ENCODE data around the gene AEBP1.

Gene AEBP1

DNA sequence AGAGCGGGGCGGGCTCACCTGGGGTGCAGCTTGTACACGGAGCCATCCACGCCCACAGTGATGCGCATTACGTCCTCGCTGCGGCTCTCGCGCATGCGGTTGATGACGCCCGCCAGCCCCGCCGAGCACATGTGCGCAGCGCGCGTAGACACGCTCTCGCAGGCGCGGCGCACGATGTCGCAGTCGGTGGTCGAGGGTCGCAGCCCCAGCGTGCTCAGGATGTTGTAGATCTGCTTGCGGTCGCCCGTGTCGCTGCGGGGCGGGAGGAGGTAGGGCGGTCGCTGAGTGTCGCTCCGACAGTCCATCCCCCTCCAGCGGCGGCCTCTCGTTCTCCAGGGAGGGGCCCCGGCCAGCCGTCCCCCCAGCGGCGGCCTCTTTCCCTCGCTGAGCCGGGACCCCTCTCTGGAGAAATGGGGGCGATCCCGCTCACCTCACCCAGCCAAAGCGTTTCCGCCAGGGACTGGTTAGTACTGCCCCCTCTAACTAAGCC lies 41.4 kb downstream of the AEBP1 start:
- peak; percentile 40 for DNase-seq

DNA sequence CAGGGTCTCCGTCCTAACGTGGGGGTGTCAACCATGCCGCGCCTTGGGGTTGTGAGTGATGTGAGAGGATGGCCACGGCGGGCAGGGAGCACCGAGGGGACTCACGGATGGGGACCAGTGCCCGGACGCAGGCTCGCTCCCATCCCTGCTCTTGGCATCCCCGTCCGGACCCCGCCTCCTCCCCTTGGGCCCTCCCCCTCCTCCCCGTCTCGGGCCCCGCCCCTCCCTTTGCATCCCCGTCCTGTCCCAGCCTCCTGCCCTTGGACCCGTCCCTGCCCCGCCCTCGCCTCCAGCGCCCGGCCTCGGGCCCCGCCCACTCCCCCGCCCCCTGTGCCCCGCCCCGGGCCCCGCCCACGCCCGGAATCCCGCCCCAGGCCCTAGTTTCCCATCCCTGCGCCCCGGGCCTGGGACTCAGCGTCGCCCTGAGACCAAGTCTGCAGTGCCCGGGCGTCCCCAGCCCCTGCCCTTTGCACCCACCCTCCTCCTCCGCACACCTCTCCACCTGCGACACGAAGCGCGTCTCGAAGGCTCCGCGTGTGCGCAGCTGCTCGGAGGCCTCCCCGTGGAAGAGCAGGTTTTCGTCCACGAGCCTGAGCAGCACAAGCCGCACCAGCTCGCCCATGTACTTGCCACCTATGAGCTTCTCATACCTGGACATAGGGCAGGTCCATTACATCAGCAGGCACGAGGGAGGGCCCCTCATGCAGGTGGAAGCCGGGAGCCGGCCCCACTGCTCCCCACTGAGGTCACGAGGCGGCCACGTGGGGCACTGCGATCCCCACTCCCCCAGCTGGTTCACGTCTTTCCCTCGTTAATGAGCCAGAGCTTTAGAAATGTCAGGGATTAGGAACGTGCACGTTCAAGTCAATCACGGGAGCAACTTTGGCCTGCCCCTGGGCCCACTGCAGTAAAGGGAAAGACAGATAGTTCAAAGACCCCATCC lies 42.1 kb downstream of the AEBP1 start:
- peak; percentile 78 for DNase-seq

GRCh38 chr7:44147026-44147991 lies 43.2 kb downstream of the AEBP1 start:
- peak; percentile 17 for DNase-seq

- DNase-seq, result no peak
Observed at GRCh38 chr7:44148166-44148565, 44.0 kb downstream of the AEBP1 start.

DNA sequence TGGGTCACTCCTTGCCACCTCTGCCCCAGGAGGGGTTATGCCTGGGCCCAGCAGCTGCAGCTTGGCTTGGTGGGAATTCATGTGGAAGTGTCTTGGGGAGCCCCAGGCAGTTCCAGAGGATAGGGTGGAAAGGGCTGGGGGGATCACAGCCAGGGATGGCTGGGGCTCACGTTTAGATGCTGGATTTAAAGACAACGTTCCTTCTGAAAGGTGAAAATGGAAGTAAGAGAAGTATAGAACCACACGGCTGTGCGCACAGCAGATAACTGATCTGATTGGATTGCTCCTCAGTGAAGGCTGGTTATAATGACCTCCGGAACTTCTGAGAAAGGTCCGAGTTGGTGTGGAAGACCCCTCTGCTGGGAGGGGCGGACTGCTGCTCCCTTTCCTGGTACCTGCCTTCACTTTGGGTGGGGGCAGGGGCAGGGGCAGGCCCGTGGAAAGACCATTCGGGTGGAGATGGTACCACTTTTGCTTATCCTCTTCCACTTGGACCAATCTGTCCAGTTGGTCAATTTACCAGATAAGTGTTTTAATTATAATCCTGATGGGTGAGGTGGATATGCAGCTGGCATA lies 44.9 kb downstream of the AEBP1 start:
- DNase-seq, result no peak

DNA sequence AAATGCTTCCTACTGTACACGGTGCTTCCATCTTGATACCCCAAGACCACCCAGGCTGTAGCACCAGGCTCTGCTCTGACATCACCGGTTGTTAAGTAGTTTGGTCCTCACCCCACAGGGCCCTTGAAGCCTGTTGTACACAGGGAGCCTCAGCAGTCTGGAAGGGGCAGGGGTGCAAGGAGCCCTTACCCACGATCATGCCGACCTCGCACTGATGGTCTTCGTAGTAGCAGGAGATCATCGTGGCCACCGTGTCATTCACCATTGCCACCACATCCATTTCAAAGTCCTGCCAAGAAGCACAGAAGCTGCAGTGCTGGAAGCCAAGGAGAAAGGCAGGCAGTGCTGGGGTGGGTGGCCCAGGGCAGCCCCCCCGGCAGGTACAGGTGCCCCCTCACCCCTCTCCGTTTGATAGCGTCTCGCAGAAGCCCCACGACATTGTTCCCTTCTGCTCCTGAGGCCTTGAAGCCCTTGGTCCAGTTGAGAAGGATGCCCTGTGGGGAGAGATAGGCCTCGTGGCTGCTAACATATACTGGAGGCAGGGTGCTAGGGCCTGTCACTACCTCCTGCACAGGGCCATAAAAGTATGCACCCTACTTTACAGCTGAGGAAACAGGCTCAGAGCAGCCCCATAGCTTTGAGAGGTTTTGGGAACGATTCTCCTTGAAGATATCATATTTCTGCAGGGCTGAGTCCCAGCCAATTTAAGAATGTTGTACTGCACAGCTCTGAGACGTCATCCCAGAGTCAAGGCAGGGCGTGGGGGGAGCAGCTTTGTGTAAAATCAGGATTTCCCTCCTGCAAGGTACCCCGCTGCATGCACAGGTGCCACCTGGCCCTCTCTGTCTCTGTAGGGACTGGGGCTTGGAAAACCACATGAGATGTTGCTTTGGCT lies 45.7 kb downstream of the AEBP1 start:
- DNase-seq, result no peak

DNA sequence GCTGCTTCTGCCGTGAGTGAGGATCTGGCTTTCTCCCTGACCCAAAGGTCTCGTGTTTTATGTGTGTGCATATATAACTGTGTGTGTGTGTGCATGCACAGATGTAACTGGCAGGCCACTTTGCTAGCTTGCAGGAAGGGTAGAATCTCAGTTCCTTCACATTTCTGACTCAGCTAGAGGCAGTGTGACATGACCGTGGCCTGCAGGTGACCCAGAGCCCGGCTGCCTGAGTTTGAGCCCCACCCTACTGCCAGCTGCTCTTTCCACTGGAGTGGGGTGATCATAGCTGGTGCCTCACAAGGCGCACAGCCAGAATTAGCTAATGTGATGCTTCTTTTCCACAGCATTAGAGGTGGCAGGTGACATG lies 46.3 kb downstream of the AEBP1 start:
- DNase-seq, result no peak

DNA sequence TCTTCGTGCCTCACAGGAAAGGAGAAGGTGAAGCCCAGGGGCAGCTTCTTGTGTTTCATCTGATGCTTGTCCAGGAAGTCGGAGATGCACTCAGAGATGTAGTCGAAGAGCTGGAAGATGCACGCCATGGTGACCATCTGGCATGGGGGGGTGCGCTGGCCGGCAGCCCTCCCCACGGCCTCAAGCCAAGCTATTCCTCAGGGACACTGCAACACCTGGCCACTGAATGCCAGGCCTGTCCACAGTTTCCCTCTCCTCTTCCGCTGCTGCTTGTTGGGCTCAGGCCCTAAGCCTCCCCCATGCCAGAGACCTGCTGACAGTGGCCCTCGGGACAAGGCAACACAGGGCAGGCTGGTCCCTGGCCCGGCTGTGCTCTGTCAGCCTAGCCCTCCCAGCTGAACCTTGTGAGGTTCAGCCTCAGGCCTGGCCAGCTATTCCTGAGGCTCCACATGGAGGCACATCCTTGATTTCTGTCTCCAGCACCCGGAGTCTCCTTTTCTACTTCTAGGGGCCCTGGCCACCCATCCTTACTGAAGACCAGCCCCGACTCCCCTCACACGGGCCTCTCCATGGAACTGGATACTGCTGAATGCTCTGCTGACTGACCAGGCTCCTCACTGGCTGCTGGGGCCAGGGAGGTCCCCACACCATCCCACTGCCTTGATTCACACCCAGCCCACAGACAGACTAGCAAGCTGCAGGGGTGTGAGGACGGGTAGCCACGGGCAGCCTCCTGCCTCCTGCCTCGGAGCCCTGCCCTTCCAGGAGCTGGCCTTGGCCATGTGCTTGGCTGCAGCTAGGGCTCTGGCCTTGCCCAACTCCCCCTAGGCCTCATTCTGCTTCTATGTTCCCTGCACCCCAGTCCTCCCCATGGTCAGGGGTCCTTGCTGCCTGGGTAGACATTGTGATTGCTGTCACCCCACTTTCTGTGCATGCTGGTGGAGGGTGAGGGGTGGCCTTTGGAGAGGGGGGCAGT lies 47.1 kb downstream of the AEBP1 start:
- no peak for DNase-seq

- no peak for DNase-seq
Observed at GRCh38 chr7:44151956-44152355, 47.8 kb downstream of the AEBP1 start.

- DNase-seq, result no peak
Observed at GRCh38 chr7:44152971-44153947, 49.1 kb downstream of the AEBP1 start.

- no peak for DNase-seq
Observed at GRCh38 chr7:44153948-44154335, 49.8 kb downstream of the AEBP1 start.

GRCh38 chr7:44154703-44155102 lies 50.6 kb downstream of the AEBP1 start:
- no peak for DNase-seq

- DNase-seq, result no peak
Observed at GRCh38 chr7:44155191-44156185, 51.3 kb downstream of the AEBP1 start.

- no peak for DNase-seq
Observed at GRCh38 chr7:44156453-44157010, 52.4 kb downstream of the AEBP1 start.

DNA sequence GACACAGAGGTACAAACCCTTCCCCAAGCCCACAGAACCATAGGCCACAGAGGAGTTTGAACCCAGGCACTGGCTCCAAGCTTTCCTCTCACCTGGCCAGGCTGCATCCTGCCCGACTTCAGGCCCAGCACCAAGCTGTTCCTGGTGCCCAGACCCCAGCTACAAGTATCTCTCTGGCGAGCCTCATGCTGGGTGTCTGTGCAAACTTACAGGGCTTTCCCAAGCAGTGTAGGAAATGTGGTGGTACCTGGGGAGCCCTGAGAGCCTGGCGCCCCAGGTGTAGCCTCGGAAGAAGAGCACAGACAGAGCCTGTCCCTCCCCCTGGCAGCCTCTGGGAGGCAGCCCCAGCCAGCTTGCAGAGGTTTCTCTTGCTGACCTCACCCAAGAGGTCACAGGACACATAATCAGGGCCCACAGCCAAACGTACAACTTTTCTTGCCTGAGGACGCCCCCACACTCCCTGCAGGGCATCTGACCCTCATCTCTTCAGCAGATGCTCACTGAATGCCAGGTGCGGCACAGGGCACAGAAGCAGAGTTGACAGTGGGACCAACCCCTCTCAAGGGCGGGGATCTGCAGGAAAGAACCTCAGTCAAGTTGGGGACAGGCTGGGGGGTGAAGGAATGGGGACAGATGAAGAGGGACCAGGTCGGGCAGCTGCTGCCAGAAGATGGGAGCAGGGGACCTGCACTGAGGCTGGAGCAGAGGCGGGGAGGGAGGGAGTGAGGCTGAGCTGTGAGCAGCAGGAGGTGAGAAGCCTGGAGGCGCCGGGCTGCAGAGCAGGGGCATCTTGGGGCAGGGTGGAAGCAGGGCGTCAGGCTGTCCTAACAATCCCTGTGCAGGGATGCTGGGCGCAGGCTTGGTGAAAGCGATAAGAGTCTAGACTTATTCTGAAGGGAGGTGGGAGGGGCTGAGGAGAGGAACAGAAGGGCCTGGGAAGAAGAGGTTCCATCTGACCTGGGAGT lies 53.3 kb downstream of the AEBP1 start:
- no peak for DNase-seq

DNA sequence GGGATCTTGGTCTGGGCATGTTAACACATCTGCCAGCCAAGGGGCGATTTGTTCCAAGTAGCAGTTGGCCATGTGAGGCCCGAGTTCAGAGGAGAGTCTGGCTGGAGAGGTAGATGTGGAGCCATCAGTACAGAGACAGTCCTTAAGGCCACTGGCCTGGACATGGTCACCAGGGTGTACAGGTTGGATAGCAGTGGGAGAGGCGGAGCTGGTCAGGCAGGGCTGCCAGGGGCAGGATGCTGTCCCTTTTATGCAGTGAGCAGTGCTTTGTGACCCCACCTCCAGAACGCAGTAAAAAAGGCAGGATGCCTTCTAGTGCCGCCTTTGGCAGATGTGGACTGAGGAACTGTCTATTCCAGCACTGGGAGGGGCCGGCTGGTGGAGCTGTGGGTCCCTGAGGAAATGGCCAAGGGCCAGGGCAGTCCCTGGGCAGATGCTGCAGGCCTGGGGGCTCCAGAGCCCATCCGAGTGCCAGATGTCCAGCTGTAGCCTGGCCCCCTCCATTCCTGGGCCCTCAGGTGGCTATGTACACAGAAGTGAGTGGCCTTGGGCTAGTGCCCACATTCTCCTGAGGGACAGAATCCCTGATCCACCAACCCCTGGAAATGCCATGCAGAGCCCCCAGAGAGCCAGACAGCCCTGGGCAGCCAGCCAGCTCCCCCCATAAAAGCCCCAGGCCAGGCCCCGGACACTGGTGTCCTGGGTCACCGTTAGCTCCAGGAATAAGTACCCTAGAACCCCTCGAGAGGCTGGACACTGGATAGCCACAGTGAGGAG lies 54.1 kb downstream of the AEBP1 start:
- no peak for DNase-seq

Measured in fibroblast of skin of right biceps (primary cell).